Neural progenitor cell (in vitro differentiated cells): ENCODE data around the gene MPO.

Experiments used
- EZH2 ChIP-seq: fragments of 200-600 bp; sonication (generic); IDR thresholded peaks from 2 replicates; pipeline ENCODE4 v1.6.1; 2017; ENCODE audit warnings: antibody characterized with exemption, mild to moderate bottlenecking, moderate library complexity
- EZH2phosphoT487 ChIP-seq: fragments of 200-600 bp; sonication (generic); IDR thresholded peaks from 2 replicates; pipeline ENCODE4 v1.6.1; 2017; ENCODE audit warnings: antibody characterized with exemption
- TF ChIP-seq, protein P1 (sequence below): fragments of 200-600 bp; sonication (generic); IDR thresholded peaks from 2 replicates; pipeline ENCODE4 v1.5.1; 2017; ENCODE audit warnings: antibody characterized with exemption, mild to moderate bottlenecking

GRCh38 chr17:58242171-58242784 lies 38.5 kb downstream of the MPO start:
- TF ChIP-seq, protein P1, sequence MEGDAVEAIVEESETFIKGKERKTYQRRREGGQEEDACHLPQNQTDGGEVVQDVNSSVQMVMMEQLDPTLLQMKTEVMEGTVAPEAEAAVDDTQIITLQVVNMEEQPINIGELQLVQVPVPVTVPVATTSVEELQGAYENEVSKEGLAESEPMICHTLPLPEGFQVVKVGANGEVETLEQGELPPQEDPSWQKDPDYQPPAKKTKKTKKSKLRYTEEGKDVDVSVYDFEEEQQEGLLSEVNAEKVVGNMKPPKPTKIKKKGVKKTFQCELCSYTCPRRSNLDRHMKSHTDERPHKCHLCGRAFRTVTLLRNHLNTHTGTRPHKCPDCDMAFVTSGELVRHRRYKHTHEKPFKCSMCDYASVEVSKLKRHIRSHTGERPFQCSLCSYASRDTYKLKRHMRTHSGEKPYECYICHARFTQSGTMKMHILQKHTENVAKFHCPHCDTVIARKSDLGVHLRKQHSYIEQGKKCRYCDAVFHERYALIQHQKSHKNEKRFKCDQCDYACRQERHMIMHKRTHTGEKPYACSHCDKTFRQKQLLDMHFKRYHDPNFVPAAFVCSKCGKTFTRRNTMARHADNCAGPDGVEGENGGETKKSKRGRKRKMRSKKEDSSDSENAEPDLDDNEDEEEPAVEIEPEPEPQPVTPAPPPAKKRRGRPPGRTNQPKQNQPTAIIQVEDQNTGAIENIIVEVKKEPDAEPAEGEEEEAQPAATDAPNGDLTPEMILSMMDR: no peak
- TF ChIP-seq EZH2 (no peak), EZH2phosphoT487 (no peak)
